ENCODE results near the gene TIRAP.

TIRAP gene

DNA sequence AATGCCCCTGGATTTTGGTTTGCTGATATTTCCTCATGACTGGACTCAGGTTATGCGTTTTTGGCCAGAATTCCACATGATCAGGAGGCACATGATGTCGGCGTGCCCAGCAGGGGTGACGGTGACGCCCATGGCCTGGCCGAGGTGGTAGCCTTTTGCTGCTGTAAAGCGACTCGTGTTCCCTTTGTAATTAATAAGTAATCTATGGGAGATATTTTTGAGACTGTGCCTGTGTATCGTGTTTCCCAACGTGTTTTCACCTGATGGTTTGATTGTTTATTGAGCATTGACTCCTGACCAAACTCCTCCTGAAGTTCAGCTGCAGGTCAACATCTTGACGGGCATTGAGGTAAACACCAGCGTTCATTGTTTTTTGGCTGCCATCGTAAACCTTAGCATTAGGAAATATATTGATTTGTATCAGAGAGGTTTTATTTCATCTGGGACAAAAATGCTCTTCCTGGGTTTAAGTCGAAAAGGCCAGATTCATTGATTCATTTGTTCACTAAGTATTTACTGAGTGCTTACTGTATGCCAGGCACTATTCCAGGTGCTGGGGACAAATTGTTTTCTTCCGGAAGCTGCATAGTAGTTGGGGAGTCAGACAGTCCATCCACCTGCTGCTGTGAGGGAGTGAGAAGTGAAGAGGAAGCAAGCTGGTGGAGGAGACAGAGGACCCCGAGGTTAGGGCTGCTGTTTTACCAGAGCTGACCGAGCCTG, 44.5 kb downstream of the TIRAP start:
- DNase-seq = no peak

DNA sequence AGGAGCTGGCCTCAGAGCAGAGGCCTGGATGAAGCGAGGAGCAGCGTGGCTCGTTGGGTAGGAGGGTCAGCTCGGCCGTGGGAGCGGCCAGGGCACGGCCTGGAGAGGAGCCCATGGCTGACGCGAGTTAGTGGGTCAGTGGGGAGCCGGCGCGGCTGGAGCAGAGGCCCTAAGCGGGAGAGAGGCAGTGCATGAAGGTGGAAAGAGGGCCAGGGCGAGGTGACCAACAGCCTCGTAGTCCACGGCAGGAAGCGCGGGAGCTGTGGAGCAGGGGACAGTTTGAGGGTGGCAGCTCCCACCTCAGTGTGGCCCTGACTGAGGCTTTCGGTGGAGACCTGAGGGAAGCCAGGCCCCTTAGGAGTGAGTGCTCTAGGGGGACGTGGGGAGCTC, 45.1 kb downstream of the TIRAP start:
- no peak for DNase-seq

DNA sequence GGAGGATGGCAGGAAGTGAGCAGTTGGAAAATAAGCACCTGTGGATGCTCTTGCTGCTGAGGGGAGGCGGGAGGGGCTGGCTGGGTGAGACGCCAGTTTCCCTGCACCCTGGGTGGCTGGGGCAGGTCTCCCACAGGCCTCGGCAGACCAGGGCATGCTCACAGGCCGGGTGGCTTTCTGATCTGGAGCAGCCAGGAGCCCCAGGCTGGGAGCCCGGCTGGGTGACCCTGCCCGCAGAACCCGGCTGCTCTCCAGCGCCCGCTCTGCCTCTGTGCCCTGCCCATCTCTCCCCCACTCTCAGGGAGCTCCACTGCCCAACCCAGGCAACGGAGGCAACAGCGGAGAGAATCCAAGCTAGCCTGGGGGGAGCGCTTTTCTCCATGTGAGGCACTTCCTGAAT, 45.6 kb downstream of the TIRAP start:
- no peak for DNase-seq

DNA sequence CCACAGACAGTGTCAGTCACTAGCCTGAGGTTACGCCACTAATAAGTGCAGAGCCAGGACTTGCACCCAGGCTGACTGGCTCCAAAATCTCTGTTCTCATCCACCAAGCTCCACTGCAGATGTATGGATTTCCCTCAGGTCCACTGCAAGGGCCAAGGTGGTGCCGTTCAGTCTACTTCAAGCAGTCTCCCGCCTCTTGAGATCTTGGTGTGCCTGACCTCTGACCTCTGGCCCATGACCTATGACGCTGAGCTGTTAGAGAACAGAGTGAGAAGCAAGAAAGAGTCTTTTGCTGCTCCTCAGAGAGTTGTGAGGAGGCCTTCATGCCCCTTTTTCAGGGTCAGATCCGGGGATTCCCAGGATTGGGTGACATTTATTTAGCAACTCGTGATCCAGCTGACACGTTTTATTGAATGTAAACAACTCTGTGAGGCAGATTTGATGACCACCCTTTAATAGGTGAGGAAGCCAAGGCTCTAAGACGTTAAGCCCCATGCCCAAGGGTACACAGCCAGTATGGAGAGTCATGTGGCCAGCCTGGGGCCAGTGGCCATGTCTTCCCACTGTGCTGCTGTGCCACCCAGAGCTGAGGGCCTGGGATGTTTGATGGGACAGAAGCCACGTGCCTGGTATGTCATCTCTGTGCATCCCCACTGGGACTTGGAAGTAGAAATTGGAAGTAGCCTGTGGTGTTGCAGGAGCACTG, 46.2 kb downstream of the TIRAP start:
- DNase-seq = no peak

GRCh38 chr11:126329644-126330211, 46.8 kb downstream of the TIRAP start:
- DNase-seq = no peak

- no peak for DNase-seq
These were observed 48.4 kb downstream of the TIRAP start for GRCh38 chr11:126331286-126331685.

DNA sequence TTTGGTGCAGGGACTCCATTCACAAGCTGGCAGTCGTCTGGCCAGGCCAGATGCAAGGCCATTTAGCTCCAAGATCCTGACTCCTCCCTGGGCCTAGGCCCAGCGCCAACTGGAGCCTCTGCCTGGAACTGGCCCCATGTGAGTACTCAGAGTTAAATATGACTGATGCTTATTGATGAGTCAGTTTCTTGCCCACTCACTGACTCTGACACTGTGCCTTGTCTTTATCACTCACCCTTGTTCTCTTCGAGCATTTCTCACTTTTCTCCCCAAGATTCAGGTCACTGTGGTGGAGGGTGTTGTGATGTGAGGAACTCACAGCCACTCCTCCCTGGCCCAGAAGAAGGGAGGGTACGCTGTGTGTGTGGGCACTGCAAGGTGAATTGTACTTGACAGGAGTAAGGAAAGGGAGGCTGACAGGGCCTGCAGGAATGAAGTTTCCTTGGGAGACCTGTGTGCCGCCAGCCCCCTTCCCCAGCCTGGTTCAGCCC, 49.4 kb downstream of the TIRAP start:
- peak; percentile 86 for DNase-seq

DNA sequence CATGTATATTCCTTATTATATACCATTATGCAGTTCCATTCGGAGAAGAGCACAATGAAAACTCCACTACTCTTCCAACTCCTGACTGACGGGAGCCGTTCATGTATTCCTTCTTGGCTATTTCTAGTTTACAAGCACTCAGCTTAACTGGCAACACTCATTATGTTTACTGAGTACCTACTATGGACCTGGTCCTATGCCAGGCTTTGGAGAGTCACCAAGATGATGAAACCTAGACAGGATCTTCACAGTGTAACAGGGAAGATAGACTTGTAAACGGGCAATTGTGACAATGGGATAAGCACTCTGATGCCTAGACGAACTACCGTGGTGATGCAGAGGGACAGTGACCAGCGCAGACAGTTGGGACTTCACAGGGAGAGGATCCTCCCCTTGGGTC, 50.2 kb downstream of the TIRAP start:
- no peak for DNase-seq

DNA sequence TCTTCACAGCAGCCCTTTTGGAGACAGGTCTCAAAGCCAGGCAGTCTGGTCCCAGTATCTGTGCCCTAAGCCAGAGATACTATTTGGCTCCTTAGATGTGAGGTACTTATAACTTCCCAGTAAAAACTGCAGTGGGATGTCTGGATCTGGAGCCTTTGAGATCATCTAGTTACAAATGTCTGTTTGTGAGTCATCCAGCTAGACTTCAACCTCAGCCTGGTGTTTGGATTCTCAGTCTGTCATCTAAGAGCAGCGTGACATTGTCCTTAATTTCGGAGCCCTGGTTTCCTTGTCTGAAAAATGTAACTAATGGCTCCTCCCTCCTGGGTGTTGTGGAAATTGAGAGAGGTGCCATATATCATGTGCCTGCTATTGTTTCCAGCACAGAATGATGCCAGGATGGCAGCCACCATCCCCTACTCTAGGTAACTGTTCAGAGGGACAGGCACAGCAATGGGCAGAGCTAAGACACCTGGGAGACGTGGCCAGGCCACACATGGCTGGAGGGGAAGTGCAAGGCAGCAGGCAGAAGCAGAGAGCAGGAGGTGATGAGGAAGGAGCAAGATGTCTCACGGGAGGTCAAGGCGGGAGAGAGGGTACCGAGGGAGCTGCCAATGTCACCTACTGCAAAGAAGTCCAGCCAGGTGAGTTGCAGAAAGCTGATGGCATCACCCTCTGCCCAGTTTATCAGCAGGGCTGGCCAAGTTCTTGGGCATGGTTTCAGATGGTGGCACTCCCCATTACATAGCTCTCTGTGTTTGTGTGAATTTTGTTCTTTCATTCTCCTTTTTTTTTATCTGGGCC, 52.0 kb downstream of the TIRAP start:
- DNase-seq = peak; percentile 66

GRCh38 chr11:126335463-126335760, 52.5 kb downstream of the TIRAP start:
- DNase-seq = no peak

DNA sequence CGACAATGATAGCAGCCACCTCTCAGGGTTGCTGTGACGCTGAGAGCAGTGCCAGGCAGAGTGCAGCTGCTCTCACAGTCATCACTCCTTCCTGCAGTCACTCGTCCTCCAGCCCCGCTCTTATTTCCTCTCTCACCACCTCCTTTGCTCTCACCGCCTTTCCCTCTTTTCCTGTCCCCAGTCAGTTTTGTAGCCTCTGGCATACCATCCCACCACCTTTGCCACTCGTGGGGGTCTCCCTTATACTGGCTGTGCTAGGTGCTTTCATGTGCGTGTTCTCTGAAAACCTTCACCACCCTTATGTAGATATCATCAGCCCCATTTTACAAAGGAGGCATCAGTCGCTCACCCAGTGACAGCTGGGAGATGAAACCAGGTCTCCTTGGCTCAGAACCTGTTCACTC, 53.2 kb downstream of the TIRAP start:
- DNase-seq = no peak

DNA sequence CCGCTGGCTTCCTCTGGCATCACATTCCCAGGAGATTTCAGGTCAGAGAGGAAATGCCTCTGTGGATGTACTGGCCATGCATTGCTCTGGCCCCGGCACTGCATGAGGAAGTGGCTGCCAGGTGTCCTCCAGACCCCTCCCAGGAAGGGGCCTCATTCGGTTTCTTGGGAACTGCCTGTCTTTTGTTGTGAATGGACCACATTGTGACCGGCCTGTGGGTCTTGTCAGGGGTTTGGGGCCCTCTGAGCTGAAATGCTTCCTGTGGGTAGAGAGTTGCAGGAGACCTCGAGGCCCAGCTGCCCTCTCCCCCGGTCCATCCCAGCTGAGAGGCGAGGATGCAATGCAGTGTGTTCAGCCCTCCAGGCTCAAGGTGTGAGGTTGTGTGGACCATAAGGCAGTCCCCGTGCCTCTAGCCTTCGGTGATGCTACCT, 53.8 kb downstream of the TIRAP start:
- DNase-seq = no peak

DNA sequence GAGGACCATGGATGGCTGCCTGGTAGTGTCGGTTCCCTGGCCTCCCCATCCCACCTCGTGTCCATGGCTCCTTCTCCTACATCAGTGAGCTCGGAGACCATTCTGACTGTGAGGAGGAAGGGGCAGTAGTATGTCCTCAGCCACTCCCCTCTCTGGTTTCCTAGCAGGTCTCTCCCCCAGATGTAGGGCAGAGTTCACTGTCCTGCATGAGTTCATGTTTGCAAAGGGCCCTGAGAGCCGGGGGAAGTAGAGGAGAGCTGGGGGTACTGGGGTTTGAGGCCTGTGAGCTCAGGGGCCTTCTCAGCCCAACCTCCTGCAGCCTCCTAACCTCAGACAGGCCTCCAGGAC, 54.2 kb downstream of the TIRAP start:
- no peak for DNase-seq

DNA sequence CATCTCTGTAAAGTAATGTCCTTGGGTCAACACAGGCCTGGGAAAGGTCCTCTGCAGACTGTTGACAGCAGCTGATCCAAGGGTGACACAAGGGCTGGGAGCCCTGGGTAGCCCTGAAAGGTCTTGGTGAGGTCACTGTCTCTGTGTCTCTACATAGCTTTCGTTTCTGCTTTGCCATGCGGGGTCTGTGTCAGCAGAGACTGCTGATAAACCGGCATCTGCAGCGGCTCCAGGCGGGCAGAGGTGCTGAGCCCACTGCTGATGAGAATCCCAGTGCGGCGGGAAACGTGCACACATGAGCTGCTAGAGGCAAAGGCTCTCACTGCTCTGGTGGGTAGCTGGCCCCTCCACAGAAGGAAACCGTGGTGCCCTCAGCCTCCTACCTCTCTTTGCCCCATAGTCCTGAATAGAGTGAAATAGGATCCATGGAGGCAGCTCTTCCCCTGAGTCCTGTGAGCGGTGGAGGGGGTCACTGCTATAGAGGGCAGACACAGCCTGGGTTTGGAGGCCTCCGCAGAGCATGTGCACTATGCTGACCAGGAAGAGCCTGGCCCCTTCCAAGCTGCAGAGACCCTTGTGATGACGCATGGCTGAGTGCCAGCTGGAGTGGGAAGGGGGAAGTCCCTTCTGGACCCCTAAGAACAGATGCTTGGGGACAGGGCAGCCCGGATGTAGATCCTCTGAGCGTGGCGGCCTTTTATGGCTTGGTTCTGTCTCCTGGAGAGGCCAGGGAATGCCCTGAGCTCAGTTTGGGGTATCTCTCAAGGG, 54.8 kb downstream of the TIRAP start:
- no peak for DNase-seq

DNA sequence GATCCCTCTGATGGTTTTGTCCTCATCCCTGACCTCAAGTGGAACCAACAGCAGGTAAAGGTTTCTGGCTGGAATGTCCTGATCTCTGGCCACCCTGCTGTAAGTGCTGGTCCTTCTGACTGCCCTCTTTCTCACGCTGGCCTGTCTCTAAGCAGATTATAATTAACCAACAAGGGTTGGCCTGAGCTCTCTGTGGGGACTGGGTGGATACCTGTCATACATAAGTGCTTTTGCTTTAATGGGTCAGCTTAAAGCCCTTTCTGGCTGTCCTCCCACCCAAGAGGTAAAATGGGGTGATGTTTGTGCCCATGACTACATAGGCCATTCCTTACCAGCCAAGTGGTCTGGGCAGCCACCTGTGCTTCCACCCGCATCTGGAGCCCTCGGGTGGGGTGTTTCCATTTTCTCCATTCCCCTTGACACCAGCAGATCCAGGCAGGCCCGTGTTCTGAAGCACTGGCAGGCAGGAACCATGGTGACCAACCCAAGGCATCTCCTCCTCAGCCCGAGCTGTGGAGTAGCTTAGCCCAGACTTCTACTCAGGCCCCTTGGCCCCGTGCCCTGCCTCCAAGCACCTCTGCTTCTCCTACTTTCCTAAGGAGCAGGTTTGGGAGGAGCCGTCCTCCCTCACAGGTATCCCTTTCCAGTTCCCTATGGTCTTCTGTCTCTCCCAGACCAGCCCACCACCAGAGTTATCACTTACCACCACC, 55.6 kb downstream of the TIRAP start:
- no peak for DNase-seq

DNA sequence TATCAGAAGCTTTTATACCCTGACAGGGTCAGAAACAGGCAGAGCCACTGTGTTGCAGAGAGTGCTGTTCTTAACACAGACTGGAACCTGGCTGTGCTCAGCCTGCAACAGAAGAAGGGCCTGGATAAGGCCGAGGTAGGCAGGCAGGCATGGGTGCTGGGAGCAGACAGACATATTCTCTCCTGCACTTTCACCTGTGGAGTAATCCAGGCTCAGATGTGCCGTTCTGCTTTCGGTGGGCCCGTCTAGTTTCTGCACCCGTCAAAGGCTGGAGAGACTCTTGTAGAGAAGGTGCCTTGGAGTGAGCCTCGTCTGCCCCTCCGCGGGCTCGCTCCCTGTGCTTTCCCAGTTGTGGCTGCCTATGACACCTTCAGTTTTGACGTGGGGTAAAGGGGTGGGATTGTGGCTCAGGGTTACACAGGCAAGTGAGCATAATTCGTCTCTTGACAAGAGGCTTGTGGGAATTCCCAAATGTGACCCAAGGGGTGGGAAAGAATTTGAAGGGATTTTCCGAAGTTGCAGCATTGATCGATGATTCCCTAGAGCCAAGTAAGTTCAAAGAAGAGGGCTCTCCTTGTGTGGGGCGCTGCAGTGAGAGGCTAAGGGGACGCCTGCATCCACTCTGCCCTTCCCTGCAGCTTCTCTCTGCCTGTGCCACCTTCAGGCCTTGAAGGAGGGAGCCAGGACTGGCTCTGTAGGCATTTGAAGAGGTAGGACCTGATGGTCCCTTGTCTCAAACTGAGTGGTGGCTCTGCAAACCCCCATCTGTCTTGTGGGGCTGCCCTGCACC, 56.4 kb downstream of the TIRAP start:
- DNase-seq = no peak

DNA sequence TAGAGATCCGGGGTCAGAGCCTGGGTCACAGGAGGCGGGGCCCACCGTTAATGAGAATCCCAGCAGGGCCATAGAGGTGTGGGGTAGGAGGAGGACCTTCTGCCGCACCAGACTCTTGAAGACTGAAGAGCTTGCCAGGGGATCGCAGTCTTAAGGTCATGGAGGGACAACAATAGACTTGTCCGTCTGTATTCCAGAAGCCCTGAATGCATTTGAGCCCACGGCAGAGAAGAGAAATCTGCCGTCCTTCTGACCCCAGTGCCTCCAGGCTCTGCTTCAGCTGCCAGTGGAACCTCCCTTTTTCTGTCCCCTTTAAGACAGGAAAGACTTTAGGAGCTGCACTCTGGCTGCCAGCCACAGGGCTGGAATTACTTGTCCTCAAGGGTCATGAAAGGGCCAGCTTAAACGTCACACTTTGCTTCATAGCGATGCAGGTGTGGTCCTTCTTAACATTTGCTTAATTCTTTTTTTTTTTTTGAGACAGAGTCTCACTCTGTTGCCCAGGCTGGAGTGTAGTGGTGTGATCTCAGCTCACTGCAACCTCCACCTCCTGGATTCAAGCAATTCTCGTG, 57.1 kb downstream of the TIRAP start:
- no peak for DNase-seq

DNA sequence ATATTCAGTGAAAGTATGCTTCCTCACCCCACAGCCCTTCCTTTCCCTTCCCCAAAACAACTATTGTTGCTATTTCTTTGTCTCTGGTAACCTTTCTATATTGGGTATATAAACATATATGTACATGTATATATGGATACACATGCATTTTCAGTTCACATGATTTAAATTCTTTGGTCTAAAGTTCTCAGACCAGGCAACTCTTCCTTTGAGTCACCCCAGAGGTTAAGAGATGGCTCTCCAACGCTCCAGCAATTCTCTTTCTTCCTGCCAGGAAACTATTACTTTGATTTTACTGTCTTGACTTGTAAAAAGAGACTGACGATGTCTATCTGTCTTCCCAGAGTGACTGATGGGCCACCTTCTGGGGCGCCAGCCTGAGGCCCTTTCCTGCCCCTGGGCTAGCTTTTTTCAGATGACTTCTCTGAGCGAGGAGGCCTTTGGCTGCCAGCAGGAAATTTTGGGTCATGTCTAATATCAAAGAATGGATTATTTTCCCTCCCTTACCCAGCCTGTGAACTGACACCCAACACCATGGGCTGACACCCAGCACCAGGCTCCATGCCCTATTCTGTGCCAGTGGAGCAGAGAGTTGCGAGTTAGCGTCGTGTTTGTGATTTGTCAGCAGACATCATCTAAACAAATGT, 58.2 kb downstream of the TIRAP start:
- no peak for DNase-seq

DNA sequence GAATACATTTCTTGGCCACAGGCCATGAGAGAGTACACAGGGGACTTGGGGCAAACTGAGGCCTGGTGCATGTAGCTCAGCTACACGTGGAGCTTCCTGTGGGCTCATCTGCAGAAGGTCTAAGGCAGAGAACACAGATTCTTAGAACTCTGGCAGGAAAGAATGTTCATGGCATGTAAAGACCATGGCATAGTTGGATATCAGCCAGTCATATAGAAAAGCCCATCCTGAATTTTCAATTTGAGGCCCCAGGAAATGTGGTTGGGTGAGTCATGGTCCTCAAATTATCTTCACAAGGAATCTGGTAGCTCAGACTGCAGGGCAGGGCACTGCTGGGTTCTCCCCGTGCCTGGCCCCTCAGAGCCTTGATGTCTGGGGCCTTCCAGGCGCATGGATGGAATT, 58.9 kb downstream of the TIRAP start:
- peak; percentile 97 for DNase-seq

DNA sequence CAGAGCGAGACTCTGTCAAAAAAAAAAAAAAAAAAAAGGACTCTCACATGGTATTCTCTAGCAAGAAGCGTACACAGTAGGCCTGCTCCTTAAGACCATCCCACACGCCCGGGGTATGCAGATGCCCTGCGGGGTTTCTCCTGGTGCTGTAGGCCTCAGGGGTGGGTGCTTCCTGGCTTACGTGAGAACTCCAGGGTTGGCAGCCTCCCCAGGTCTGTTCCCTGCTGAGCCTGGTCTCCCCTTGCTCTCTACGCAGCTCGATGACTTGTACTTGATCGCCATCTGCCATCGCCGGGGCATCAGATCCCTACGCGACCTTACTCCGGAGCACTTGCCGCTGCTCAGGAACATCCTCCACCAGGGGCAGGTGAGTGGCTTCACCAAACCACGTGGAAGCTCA, 60.2 kb downstream of the TIRAP start:
- no peak for DNase-seq
